PC-9 (cell line): ENCODE results near the gene BANP. TPM values are rescaled to one million over a fixed set of nuclear protein-coding genes. Genes with fewer than 3 reads are reported as not detected.

Experiments used
- BruUV-seq: library from RNA; stranded (reverse); fragments of 400-500 nt; replicated peaks from 2 replicates; lab custom pipeline; 2021; lab: Mats Ljungman, UMichigan
- CTCF ChIA-PET: fragments of 300-600 bp; sonication (Branson Sonifier 250); formaldehyde crosslinking; loops from one replicate; lab custom pipeline; 2022; ENCODE audit warnings: antibody characterized with exemption; lab: Charles Lee
- POLR2A ChIA-PET: fragments of 300-600 bp; sonication (Branson Sonifier 250); formaldehyde crosslinking; loops from one replicate; lab custom pipeline; 2022; ENCODE audit warnings: antibody characterized with exemption; ENCODE audit not compliant: unreplicated experiment; lab: Charles Lee
- DNase-seq, 2 experiments: peaks; one replicate each; pipeline versions ENCODE4 v3.0.0 to v3.0.0-alpha.2; 2015 to 2022; ENCODE audit warnings: mixed read lengths in 1 of 2
- H2AFZ ChIP-seq: fragments of 200-600 bp; sonication (generic); 2 replicates; pipeline ENCODE4 v1.8.1; 2017; ENCODE audit warnings: antibody characterized with exemption
- H3F3A ChIP-seq: fragments of 200-600 bp; sonication (generic); 2 replicates; pipeline ENCODE4 v1.8.1; 2017; ENCODE audit warnings: antibody characterized with exemption, mild to moderate bottlenecking, low read depth; ENCODE audit not compliant: insufficient read depth
- H3K27ac ChIP-seq: fragments of 200-600 bp; sonication (generic); 2 replicates; pipeline ENCODE4 v1.6.1; 2016; ENCODE audit warnings: mixed run types
- H3K27me3 ChIP-seq: fragments of 200-600 bp; sonication (generic); 2 replicates; pipeline ENCODE4 v1.6.1; 2016; ENCODE audit warnings: low read depth, mixed run types; ENCODE audit not compliant: insufficient read depth
- H3K36me3 ChIP-seq: fragments of 200-600 bp; sonication (generic); 2 replicates; pipeline ENCODE4 v1.6.1; 2016; ENCODE audit warnings: low read depth, mixed run types
- H3K4me1 ChIP-seq: fragments of 200-600 bp; sonication (generic); replicated peaks from 2 replicates; pipeline ENCODE4 v1.6.1; 2016; ENCODE audit warnings: mixed run types; ENCODE audit not compliant: insufficient read depth
- H3K4me2 ChIP-seq: fragments of 200-600 bp; sonication (generic); 2 replicates; pipeline ENCODE4 v1.6.1; 2017; ENCODE audit warnings: mixed run types
- H3K4me3 ChIP-seq: fragments of 200-600 bp; sonication (generic); 2 replicates; pipeline ENCODE4 v1.6.1; 2016; ENCODE audit warnings: mixed run types
- H3K79me2 ChIP-seq: fragments of 200-600 bp; sonication (generic); 2 replicates; pipeline ENCODE4 v1.6.1; 2017; ENCODE audit warnings: low read depth, mixed run types
- H3K9me2 ChIP-seq: fragments of 200-600 bp; sonication (generic); 2 replicates; pipeline ENCODE4 v1.8.1; 2017; ENCODE audit warnings: mild to moderate bottlenecking; ENCODE audit not compliant: insufficient read depth
- H3K9me3 ChIP-seq: fragments of 200-600 bp; sonication (generic); 2 replicates; pipeline ENCODE4 v1.8.1; 2016; ENCODE audit warnings: low read depth; ENCODE audit not compliant: insufficient read depth
- H4K20me1 ChIP-seq: fragments of 200-600 bp; sonication (generic); 2 replicates; pipeline ENCODE4 v1.8.1; 2017; ENCODE audit not compliant: insufficient read depth
- CTCF ChIP-seq: fragments of 200-600 bp; sonication (generic); conservative IDR thresholded peaks from 2 replicates; pipeline ENCODE4 v1.6.1; 2017; ENCODE audit warnings: mixed run types, antibody characterized with exemption, mild to moderate bottlenecking, moderate library complexity
- EZH2 ChIP-seq: fragments of 200-600 bp; sonication (generic); IDR thresholded peaks from 2 replicates; pipeline ENCODE4 v1.8.0; 2017; ENCODE audit warnings: antibody characterized with exemption, low read depth
- intact Hi-C: fragments of 100-400 bp; cut with micrococcal nuclease; formaldehyde crosslinking; loops from one replicate; pipeline ENCODE4 v1.10.0; 2022; ENCODE audit not compliant: unreplicated experiment
- total RNA-seq: library from RNA; stranded (reverse); gene quantifications from 2 replicates; pipeline ENCODE4 v1.2.3, GENCODE V29; 2021

Gene BANP
- total RNA-seq, 1 experiment from 2014 or later, result 73.2 TPM

GRCh38 chr16:87954826-87955225 is 3.6 kb downstream of the BANP start:
- intact Hi-C loops, result loop anchor here (5.0 kb wide), 1 partner anchor 377 kb away; no protein-coding TSS in a partner anchor
- DNase-seq, result peak in 1 of 2 experiments; percentile 13
- H3K79me2 ChIP-seq, result peaks cover 74% of the 10 kb centered on the region
- no peak overlapping the region for H3K4me3 ChIP-seq
- H3K9me2 ChIP-seq, result no peaks in the 10 kb centered on the region
- H3K9me3 ChIP-seq, result no peaks in the 10 kb centered on the region
- H3K36me3 ChIP-seq, result no peaks in the 10 kb centered on the region
- peaks cover 12% of the 10 kb centered on the region; the same call in 1 of the 2 replicates for H3F3A ChIP-seq
- no peak overlapping the region for H2AFZ ChIP-seq
- H3K27ac ChIP-seq, result no peak overlapping the region
- H4K20me1 ChIP-seq, result peaks cover 4% of the 10 kb centered on the region
- POLR2A ChIA-PET, result interaction anchor here (0.6 kb wide), 1 partner anchor 85 kb away, joined by 5 read pairs; the partner anchor contains the start of gene SLC7A5
- CTCF ChIA-PET, result no interaction called here
- TF ChIP-seq CTCF, result no peak
- no peak for TF ChIP-seq EZH2
- no TSS peak for BruUV-seq
- no peaks in the 10 kb centered on the region for H3K27me3 ChIP-seq
- H3K4me1 ChIP-seq, result peaks cover 11% of the 10 kb centered on the region
- H3K4me2 ChIP-seq, result no peak overlapping the region

GRCh38 chr16:87955302-87956097 is 4.3 kb downstream of the BANP start:
- TF ChIP-seq EZH2 (no peak), CTCF (no peak)
- POLR2A ChIA-PET, result interaction anchor here (0.6 kb wide), 1 partner anchor 86 kb away, joined by 5 read pairs; the partner anchor contains the start of gene SLC7A5
- H3K4me1 ChIP-seq, result peaks cover 11% of the 10 kb centered on the region
- H2AFZ ChIP-seq, result no peak overlapping the region
- no TSS peak for BruUV-seq
- no peaks in the 10 kb centered on the region for H3K36me3 ChIP-seq
- no peaks in the 10 kb centered on the region for H3K27me3 ChIP-seq
- no peak overlapping the region for H3K4me3 ChIP-seq
- no peak overlapping the region for H3K4me2 ChIP-seq
- peaks cover 77% of the 10 kb centered on the region for H3K79me2 ChIP-seq
- CTCF ChIA-PET, result no interaction called here
- H3K27ac ChIP-seq, result no peak overlapping the region
- H3F3A ChIP-seq, result peaks cover 7% of the 10 kb centered on the region; the same call in 1 of the 2 replicates
- peaks cover 4% of the 10 kb centered on the region for H4K20me1 ChIP-seq
- intact Hi-C loops, result no loop called here
- no peaks in the 10 kb centered on the region for H3K9me3 ChIP-seq
- peak in 1 of 2 experiments; percentile 10 for DNase-seq
- no peaks in the 10 kb centered on the region for H3K9me2 ChIP-seq

GRCh38 chr16:87956098-87956364 is 4.8 kb downstream of the BANP start:
- H2AFZ ChIP-seq, result no peak overlapping the region
- no peak overlapping the region for H3K27ac ChIP-seq
- POLR2A ChIA-PET, result no interaction called here
- no peaks in the 10 kb centered on the region for H3K9me3 ChIP-seq
- CTCF ChIA-PET, result no interaction called here
- peak in 1 of 2 experiments; percentile 32 for DNase-seq
- no peak overlapping the region for H3K4me3 ChIP-seq
- H3K4me2 ChIP-seq, result no peak overlapping the region
- no TSS peak for BruUV-seq
- no peaks in the 10 kb centered on the region for H3K27me3 ChIP-seq
- TF ChIP-seq CTCF (no peak), EZH2 (no peak)
- H3K9me2 ChIP-seq, result no peaks in the 10 kb centered on the region
- peaks cover 82% of the 10 kb centered on the region for H3K79me2 ChIP-seq
- H4K20me1 ChIP-seq, result peaks cover 4% of the 10 kb centered on the region
- H3K4me1 ChIP-seq, result peaks cover 11% of the 10 kb centered on the region
- H3F3A ChIP-seq, result peaks cover 7% of the 10 kb centered on the region; the same call in 1 of the 2 replicates
- intact Hi-C loops, result no loop called here
- no peaks in the 10 kb centered on the region for H3K36me3 ChIP-seq
